ENCODE results near the gene NDUFS8. TPM values are rescaled to one million over a fixed set of nuclear protein-coding genes. Genes with fewer than 3 reads are reported as not detected.

The NDUFS8 gene
- total RNA-seq, 2 donors from 2014 or later: 139 to 236 TPM

GRCh38 chr11:67998150-67999045 lies 32.1 kb upstream of the NDUFS8 start:
- Mint-ChIP-seq H3K9me3 (no peaks in the 10 kb centered on the region), H3K27ac (no peak overlapping the region), H3K36me3 (no peaks in the 10 kb centered on the region)
- DNase-seq (ENCODE audit: low spot score in 2 of 2): no peak
- ATAC-seq: peak; percentile 30 to 61

GRCh38 chr11:67999201-67999629 lies 31.3 kb upstream of the NDUFS8 start:
- Mint-ChIP-seq H3K27ac (no peak overlapping the region), H3K9me3 (no peaks in the 10 kb centered on the region), H3K36me3 (no peaks in the 10 kb centered on the region)
- no peak for DNase-seq (ENCODE audit: low spot score in 2 of 2)
- ATAC-seq: no peak

- ATAC-seq (no peak), DNase-seq (ENCODE audit: low spot score in 2 of 2) (no peak)
- Mint-ChIP-seq H3K9me3 (no peaks in the 10 kb centered on the region), H3K36me3 (no peaks in the 10 kb centered on the region), H3K27ac (no peak overlapping the region)
Measured at GRCh38 chr11:67999704-68000103, 30.8 kb upstream of the NDUFS8 start.

GRCh38 chr11:68002575-68002937 lies 27.9 kb upstream of the NDUFS8 start:
- DNase-seq (ENCODE audit: low spot score in 2 of 2) (no peak), ATAC-seq (no peak)
- H3K27ac Mint-ChIP-seq: no peak overlapping the region
- no peaks in the 10 kb centered on the region for H3K36me3 Mint-ChIP-seq
- no peaks in the 10 kb centered on the region for H3K9me3 Mint-ChIP-seq

GRCh38 chr11:68002938-68003845 lies 27.3 kb upstream of the NDUFS8 start:
- Mint-ChIP-seq H3K27ac (no peak overlapping the region), H3K36me3 (no peaks in the 10 kb centered on the region), H3K9me3 (no peaks in the 10 kb centered on the region)
- ATAC-seq (peak; percentile 50 to 72), DNase-seq (ENCODE audit: low spot score in 2 of 2) (peak in 1 of 2 donors; percentile 49)

- ATAC-seq: peak; percentile 97 to 98
- Mint-ChIP-seq H3K27ac (peak within 1 kb of the TSS in 1 of 2 donors; percentile 50), H3K9me3 (no peaks in the 10 kb centered on the region), H3K36me3 (no peaks in the 10 kb centered on the region)
- peak; percentile 85 to 86 for DNase-seq (ENCODE audit: low spot score in 2 of 2)
Measured at GRCh38 chr11:68003846-68004550, 26.5 kb upstream of the NDUFS8 start, which contains the start of gene UNC93B1. TSS of gene UNC93B1 (minus strand) at chr11:68004097. CDS start at chr11:68004043, 54 bp downstream.

GRCh38 chr11:68004551-68005335 lies 25.7 kb upstream of the NDUFS8 start:
- no peaks in the 10 kb centered on the region for H3K9me3 Mint-ChIP-seq
- ATAC-seq: no peak
- H3K27ac Mint-ChIP-seq: peak overlapping the region in 1 of 2 donors; percentile 50

GRCh38 chr11:68006606-68007166 lies 23.8 kb upstream of the NDUFS8 start:
- no peak for DNase-seq (ENCODE audit: low spot score in 2 of 2)
- ATAC-seq: no peak
- Mint-ChIP-seq H3K9me3 (no peaks in the 10 kb centered on the region), H3K27ac (peak overlapping the region in 1 of 2 donors; percentile 29), H3K36me3 (no peaks in the 10 kb centered on the region)

More at GRCh38 chr11:68004551-68005335, 25.7 kb upstream of the NDUFS8 start:
- no peaks in the 10 kb centered on the region for H3K36me3 Mint-ChIP-seq
- DNase-seq (ENCODE audit: low spot score in 2 of 2): no peak

- no peak for ATAC-seq
- H3K27ac Mint-ChIP-seq: peak overlapping the region in 1 of 2 donors; percentile 29
- DNase-seq (ENCODE audit: low spot score in 2 of 2): no peak
- no peaks in the 10 kb centered on the region for H3K9me3 Mint-ChIP-seq
- no peaks in the 10 kb centered on the region for H3K36me3 Mint-ChIP-seq
Measured at GRCh38 chr11:68007498-68008380, 22.7 kb upstream of the NDUFS8 start.

DNA sequence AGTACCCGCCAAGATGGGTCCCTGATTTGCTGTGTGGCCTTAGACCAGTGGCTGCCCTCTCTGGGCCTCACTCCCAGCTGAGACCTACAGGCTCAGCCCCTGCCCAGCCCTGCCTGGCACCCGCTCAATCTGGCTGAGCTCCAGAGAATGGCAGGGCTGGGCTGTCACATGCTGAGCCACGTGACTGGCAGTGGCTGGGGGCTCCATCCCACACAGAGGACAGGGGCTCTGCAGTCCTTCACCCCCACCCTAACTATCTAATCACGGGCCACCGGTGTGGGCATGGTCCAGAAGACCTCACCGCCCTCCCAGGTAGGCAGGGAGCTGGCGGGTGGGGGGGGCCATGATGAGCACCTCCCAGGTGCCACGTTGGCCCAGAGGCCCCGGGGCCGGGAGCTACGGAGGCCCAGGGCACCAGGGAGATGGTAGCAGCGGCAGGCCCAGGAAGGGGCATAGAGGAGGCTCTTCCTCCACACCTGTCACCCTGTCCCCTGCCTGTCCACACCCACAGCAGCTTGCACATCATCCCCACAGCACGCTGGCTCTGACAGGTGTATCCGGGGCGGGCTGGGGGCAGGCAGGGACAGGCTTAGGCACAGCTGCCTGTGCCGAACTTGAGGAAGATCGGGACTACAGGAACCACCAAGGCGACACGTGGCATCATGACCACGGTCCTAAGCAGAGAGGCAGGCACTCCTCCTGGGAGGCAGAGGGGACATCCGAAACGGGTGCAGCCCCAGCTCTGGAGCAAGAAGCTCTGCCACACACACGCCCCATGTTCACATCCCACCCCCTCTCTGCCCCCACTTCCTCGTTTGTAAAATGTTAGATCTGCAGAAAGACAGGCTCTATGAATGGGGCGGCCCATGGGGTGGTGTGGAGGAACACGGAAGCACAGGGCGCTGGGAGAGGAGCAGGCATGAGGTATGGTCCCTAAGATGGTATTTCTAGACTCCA lies 21.8 kb upstream of the NDUFS8 start:
- Mint-ChIP-seq H3K27ac (no peak overlapping the region), H3K36me3 (no peaks in the 10 kb centered on the region), H3K9me3 (no peaks in the 10 kb centered on the region)
- DNase-seq (ENCODE audit: low spot score in 2 of 2): no peak
- no peak for ATAC-seq

DNA sequence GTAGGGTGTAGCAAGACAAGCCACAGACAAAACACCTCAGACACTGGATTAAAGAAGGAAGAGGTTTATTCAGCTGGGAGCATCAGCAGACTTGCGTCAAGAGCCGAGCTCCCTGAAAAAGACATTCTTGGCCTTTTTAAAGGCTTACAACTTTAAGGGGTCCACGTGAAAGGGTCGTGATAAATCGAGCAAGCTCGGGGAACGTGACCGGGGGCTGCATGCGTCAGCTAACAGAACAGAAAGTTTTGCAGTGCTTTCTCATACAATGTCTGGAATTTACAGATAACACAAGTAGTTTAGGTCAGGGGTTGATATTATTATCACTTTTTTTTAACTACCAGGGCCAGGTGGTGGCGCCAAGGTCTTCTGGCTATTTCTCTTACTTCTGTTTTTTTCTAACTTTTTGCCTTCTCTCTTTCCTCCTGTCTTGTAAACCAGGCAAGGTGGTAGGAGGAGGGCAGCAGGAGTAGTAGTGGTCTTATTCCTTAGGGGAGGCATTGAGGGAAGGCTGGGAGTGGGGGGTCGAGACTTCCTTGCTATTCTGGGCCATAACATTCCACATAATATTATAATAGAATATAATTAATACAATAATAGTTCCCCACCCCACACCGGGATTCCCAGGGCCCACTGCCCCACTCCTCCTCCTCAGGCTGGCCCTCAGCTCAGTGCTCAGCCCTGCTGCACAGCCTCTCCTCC lies 20.9 kb upstream of the NDUFS8 start:
- Mint-ChIP-seq H3K9me3 (no peaks in the 10 kb centered on the region), H3K27ac (no peak overlapping the region), H3K36me3 (no peaks in the 10 kb centered on the region)
- ATAC-seq (no peak), DNase-seq (ENCODE audit: low spot score in 2 of 2) (no peak)

DNA sequence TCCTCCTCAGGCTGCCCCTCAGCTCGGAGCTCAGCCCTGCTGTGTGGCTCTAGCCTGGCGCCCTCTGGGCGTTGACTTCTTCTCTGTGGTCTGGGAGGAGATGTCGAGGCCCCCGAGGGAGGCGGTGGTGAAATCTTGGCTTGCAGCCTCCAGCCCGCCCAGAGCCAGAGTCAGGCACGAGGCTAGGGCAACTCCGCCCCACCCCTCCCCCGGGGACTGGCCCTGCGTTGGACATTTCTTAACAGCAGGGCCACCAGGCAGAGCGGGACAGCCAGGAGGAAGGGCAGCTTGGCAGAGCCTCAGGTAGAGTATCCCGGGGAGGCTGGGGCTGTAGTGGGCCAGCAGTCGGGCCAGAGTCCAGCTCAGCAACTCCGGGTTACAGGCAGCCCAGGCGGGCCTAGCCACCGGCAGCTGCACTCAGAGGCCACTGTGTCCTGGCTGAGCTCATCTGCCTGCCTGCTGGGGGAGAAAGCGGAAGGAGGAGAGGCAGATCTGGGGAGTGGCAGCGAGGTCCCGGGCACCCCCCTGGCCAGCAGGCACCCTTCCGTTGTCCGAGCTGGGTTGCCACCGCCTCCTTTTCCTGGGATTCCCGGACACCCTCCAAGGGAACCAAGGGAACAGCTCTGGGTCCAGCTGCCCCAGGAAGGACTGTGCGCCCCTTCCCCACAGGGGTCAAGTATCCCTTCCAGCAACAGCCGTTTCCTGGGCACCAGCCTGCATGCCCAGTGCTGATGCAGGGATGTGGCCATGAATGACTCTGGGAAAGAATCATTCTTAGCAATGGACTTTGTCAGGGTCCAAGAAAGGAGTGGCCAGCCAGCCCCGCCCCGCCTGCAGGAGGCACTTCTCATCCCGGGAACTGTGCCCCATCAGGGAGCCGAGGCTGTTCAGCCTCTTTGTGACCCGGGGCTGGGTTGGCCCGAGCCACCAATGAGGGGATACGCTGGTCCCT lies 20.1 kb upstream of the NDUFS8 start, which contains the start of gene ALDH3B1:
ALDH3B1 (plus strand) TSS at position 238 of the 952 bp plus-strand sequence. CDS start 4,971 bp downstream, outside the sequence.
- peak in 1 of 2 donors; percentile 36 for ATAC-seq
- H3K36me3 Mint-ChIP-seq: no peaks in the 10 kb centered on the region

More for the DNA sequence above, 20.1 kb upstream of the NDUFS8 start, which contains the start of gene ALDH3B1:
- H3K27ac Mint-ChIP-seq: no peak within 1 kb of the TSS
- DNase-seq (ENCODE audit: low spot score in 2 of 2): no peak
- no peaks in the 10 kb centered on the region for H3K9me3 Mint-ChIP-seq

Data from activated naive CD4-positive, alpha-beta T cell treated with anti-CD3 and anti-CD28 coated beads, Interleukin-2, amount 50 U/mL, for 72 hours (primary cell).